Endothelial cell of hepatic sinusoid (primary cell): ENCODE data around the gene EMX1.

Experiments
- in situ Hi-C: cut with HindIII; loops from 2 replicates; pipeline ENCODE4 v1.10.0; 2017; ENCODE audit warnings: low sequenced_read_pairs

The EMX1 gene

DNA sequence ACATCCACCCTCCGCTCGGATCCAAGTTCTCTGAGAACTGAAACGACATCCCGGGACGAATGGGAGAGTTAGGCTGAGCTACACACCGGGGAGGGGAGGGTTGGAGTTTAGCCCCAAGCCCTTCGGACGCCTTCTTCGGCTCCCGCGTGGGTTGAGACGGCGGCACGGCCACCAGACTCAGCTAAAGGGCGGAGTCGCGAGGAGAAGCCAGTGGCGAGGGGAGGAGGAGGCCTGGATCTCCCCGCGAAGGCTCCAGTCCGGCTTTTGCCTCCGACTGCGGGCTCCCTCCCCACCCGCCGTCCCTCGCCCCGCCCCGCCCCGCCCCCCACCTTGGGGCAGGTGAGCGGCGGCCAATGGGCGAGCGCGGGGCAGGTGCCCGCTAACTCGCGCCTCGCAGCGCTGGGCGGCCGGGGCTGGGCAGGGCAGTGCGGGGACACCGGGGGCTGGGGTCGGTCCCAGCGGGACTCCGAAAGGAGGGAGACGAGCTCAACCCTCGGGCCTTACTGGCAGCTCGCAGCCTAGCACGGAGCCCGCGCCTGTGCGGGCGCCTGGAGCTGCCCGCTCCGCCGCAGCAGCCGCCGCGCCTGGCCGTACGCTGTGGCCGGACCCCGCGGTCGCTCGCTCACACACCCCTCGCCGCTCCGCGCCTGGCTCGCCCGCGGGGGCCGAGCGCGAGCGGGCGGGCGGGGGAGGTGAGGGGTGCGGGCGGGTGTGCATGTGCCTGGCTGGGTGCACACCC lies at the start of gene EMX1:
TSS of gene EMX1 (plus strand) at position 382 of the 739 bp plus-strand sequence. CDS start at position 716, 334 bp downstream.
- in situ Hi-C loops, result no loop called here

DNA sequence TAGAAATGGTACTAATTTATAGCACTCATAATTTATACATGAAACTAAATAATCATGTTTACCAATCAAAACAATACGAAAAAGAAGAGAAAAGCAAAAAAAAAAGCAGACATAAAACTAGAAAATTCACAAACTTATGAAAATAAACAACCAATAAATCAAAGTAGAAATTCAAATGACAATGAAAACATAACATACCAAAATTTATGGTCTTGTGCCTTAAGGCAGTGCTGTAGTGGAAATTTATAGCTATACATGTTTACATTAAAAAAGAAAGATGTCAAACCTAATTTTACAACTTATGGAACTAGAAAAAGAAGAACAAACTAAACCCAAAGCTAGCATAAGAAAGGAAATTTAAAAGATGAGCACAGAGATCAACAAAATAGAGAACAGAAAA lies 46.3 kb upstream of the EMX1 start:
- in situ Hi-C loops, result no loop called here

DNA sequence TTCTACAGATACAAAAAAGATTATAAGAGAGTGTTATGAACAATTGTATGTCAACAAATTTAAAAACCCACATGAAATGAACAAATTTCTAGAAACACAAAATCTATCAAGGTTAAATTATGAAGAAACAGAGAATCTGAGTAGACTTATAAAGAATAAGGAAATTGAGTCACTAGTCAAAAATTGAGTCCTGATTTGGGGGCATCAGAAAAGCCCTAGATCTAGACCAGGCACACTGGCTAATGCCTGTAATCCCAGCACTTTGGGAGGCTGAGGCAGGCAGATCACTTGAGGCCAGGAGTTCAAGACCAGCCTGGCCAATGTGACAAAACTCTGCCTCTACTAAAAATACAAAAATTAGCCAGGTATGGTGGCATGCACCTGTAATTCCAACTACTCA lies 45.4 kb upstream of the EMX1 start:
- in situ Hi-C loops, result no loop called here

DNA sequence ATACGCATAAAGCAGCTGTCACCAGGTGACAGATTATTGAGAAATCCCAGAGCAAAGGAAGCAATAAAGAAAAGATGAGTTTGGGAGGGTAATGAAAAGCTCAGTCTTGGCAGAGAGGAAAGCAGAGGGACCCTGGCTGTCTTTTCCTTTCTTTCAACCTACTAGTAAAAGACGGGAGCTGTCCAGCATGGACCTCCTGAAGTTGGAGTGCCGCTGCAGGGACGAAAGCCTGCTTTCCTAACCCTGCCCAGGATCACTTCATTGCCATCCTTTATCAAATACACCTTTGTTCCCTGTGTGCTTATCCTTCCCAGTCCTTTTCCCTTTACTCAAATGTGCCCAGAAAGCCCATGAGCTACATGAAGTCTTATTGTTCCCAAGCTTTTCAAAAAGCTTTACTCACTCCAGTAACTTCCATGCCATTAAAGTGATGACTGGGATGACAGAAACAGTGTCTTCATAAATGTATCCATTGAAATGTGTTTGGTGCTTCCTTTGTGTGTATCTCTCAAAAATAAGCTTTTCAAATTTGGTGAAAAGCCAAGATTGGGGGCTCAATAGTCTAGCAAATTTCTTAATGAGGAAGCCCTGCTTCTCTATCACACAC lies 33.9 kb upstream of the EMX1 start:
- in situ Hi-C loops, result loop anchor here (25.0 kb wide), 1 partner anchor 304 kb away; no protein-coding TSS in a partner anchor

DNA sequence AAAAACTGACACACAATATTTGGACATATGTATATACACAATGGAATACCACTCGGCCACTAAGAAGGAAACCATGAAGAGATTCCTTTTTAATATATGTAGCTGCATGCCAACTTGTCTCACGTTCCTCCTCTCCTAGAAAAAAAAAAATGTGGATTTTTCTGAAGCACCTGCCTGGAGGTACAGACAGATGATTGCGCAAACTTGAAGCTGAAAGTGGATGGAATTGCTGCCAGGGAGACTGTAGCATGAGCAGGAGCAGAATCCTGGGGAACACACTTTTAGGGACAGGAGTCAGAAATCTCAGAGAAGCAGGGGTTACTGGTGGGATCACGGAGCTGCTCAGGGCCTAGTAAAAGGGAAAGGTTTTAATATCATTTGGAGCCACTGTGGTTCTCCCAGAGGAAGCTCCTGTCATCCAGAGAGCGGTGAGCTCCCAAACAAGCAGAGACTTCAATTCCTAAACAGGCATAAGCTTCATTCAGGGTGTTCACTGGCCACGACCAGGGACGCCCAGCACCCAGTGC lies 30.8 kb upstream of the EMX1 start:
- in situ Hi-C loops, result loop anchor here (5.0 to 25.0 kb wide), 2 partner anchors 104 to 301 kb away; no protein-coding TSS in a partner anchor

DNA sequence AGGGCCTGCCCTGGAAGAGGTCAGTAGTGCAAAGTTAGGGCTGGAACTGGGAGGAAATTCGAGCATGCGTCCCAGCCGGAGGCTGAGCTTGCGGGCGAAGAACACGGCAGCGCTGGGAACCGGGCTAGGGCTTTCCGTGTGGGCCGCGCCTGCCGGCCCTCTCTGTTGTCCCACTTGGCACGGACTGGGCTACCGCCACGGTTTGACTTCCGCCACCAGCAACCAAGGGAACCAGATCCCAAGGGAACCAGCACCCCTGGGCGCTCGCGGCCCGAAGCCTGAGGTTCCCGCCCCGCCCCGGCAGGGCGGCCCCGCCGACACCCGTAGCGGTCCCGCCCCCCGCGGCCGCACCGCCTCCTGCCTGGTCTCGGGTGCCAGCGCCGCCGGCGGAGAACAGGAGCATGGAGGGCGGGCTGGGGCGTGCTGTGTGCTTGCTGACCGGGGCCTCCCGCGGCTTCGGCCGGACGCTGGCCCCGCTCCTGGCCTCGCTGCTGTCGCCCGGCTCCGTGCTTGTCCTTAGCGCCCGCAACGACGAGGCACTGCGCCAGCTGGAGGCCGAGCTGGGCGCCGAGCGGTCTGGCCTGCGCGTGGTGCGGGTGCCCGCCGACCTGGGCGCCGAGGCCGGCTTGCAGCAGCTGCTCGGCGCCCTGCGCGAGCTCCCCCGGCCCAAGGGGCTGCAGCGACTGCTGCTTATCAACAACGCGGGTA lies 30.1 kb upstream of the EMX1 start, which contains the start of gene SPR:
TSS of gene SPR (plus strand) at position 377 of the 708 bp plus-strand sequence. CDS start at position 402, 25 bp downstream.
- in situ Hi-C loops, result loop anchor here (5.0 to 25.0 kb wide), 2 partner anchors 105 to 300 kb away; no protein-coding TSS in a partner anchor

DNA sequence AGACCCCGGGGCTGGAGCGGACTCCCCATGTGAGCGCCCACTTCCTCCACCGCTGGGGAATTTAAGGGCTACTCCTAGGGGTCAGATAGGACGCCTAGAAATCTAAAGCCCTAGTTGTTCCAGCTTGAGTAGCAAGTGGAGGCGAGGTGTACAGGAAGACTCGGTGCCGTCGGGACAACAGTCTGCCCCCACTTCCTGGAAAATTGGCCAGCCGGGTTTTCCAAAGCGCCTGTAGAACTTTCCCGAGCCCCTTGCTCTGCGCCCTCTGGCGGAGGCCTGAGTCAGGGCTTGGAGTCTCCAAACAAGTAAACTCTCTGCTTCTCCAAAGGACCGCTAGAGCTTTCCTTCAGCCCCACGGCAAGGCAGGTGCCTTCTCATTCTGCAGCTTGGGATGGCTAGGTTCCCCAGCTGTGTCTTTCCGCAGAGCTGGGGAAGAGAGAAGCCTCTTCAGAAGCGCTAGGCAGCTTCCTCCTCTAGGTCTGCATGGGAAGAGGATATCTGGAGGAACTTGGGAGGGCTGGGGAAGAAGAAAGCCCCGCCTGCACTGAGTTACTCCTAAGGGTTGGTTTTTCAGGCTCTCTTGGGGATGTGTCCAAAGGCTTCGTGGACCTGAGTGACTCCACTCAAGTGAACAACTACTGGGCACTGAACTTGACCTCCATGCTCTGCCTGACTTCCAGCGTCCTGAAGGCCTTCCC lies 29.4 kb upstream of the EMX1 start:
- in situ Hi-C loops, result loop anchor here (5.0 to 25.0 kb wide), 2 partner anchors 106 to 299 kb away; no protein-coding TSS in a partner anchor

DNA sequence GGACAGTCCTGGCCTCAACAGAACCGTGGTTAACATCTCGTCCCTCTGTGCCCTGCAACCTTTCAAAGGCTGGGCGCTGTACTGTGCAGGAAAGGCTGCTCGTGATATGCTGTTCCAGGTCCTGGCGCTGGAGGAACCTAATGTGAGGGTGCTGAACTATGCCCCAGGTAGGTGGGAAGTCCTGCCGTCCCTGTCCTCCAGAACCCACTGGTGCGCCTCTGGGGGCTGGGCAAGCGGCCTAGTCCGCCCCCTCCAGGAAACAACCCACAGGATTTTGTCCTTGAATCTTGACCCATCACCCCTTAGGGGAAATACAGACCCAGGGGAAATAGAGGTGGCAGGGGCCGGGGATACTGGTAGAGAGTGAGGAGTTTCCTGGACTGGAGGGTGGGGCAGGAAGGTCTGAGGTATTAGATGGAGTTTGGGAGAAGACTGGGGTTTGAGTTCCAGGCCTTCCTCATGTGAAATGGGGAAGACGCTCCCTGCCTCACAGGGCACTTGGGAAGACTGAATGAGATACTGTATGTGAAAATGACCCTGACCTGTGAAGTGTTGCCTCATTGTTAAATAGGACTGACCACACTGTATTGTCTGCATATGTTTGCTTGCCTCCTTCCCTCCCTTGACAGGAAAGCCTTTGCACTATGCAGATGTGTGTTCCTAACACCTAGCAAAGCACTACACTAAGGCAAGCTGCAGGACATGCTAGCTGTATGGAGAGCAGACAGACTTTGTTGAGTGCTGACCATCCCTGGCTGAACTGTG lies 28.7 kb upstream of the EMX1 start:
- in situ Hi-C loops, result loop anchor here (5.0 to 25.0 kb wide), 2 partner anchors 106 to 299 kb away; no protein-coding TSS in a partner anchor

DNA sequence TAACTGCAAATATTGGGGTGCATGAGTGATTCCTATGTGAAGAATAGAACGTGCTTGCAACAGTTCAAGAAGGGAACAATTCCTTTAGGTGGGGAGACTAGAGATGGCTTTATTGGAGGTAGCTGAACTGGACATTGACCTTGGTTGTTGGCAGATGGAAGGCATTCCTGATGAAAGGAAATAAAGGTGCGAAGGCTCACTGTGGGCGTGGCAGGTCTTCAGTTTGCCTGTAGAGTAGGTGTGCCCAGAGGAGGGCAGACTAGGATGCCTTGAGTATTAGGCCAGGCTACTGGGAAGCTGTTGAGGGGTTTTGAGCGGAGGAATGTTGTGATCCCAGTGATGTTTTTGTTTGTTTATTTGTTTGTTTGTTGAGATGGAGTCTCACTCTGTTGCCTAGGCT lies 27.3 kb upstream of the EMX1 start:
- in situ Hi-C loops, result loop anchor here (5.0 to 25.0 kb wide), 2 partner anchors 108 to 297 kb away; no protein-coding TSS in a partner anchor

DNA sequence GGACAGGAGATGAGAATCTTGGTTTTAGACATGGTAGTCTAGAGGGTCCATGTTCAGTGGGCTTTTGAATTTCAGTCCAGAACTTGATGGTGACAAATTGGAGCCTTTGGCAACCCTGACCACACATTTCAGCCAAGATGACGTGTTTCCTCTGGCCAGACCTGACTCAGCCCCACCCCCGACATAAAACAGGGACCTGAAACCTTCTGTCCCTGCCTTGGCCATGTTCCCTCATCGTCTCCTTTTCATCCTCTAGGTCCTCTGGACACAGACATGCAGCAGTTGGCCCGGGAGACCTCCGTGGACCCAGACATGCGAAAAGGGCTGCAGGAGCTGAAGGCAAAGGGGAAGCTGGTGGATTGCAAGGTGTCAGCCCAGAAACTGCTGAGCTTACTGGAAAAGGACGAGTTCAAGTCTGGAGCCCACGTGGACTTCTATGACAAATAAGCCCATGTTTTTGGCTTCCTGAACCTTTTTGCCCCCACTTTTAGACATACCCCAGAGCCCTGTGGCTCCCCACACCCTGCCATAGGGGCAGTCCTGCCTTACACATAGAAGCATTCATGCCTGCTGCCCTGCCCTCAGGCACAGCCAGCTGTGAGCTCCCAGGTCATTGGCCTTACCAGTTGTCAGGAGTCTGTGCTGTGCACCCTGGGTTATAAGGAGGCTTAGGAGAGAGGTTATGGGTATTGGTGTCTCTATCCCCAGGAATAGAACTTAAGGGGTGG lies 26.1 kb upstream of the EMX1 start:
- in situ Hi-C loops, result loop anchor here (25.0 kb wide), 1 partner anchor 296 kb away; no protein-coding TSS in a partner anchor

DNA sequence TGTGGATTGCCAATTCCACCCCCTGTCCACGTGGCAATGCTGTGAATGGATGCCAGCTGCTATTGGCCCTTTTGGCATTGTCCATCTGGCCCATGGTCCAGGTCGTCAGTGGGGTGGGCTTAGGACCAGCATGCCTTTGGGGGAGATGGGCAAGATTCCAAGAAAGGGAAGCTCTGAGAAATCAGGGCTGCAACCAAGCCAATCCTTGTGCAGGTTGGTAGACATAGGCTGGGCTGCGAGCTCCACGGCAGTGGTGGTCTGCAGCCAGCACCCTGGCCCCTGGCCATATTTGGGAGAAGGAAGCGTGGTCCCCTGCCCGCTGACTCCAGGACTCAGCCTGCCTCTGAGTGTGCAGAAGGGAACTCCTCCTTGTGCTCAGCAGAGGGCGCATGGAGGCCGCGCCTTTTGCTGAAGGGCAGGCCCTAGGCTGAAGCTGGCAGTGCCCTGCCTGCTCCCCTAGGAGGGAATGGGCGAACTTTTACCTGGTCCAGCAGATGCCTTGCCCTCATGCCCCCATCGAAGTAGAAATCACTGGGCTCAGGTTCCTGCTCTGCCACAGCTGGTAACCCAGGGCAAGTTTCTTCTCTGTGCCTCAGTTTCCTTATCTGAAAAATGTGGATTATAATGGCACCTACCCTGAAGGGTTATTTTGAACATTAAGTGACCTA lies 24.7 kb upstream of the EMX1 start:
- in situ Hi-C loops, result loop anchor here (25.0 kb wide), 1 partner anchor 295 kb away; no protein-coding TSS in a partner anchor

DNA sequence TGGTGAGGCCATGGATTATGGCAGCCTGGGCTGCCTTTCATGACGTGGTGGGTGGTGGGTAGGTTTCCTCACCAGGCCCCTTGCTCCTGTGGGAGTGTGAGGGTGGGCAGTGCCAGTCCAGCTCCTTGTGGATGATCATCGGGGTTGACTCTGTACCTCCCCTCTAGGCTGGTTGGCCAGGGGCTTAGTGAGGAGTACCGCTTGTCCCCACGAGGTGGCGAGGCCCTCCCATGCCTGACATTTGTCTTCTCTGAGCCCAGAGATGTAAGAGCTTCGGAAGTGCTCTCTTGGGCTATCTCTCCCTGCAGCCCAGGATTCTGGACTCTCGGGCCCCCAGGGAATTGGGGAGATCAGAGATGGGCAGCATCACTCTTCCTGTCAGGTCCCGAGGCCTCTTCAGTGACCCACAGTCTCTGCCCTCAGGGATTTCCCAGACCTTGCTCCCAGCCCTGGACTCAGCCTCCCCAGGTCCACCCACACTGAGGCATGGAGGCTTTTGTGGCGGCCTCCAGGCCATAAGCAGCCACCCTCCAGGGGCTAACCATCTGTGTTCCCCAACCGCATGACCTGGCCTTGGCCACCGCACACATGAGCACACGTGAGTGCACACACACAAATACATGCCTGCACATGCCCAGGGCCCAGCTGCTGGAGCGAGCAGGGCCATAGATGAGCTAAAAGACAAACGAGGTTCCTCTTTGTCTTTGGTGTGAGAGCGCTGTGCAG lies 23.6 kb upstream of the EMX1 start:
- in situ Hi-C loops, result loop anchor here (25.0 kb wide), 1 partner anchor 294 kb away; no protein-coding TSS in a partner anchor

DNA sequence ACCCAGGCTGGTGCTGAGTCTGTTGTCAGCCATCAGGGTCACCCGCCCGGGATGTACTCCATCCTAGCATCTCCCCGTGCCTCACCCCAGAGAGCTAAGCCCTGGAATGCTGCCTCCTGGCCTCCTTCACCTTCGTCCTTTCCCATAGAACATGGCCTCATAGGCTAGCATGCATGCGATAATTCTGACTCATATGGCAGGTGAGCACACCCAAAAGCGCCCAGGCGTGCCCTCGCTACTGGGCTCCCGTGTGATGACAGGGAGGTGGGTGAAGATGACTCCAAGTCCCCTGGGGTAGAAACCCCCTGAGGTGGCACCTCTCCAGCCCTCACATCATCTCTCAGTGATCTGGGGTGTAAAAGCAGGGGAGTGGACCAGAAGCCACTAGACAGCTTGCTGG lies 22.8 kb upstream of the EMX1 start:
- in situ Hi-C loops, result loop anchor here (25.0 kb wide), 1 partner anchor 293 kb away; no protein-coding TSS in a partner anchor

DNA sequence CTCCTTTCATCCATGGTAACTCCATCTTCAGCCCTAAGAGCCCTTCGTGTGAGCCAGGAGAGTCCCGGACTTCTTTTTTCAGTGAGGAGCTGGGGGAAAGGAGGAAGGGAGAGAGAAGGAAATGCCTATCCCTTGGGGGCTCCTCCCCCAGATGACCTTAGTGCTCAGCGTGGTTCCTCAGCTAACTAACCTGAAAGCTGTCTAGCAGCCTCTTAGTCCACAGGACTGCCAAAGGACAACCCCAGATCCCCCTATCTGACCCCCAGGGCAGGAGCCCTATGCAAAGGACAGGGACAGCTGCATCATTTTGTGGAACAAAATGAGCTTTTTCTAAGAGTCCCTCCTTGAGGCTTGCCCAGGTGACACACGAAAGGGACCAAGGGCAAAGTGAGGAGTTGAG lies 22.2 kb upstream of the EMX1 start:
- in situ Hi-C loops, result loop anchor here (25.0 kb wide), 1 partner anchor 292 kb away; no protein-coding TSS in a partner anchor

DNA sequence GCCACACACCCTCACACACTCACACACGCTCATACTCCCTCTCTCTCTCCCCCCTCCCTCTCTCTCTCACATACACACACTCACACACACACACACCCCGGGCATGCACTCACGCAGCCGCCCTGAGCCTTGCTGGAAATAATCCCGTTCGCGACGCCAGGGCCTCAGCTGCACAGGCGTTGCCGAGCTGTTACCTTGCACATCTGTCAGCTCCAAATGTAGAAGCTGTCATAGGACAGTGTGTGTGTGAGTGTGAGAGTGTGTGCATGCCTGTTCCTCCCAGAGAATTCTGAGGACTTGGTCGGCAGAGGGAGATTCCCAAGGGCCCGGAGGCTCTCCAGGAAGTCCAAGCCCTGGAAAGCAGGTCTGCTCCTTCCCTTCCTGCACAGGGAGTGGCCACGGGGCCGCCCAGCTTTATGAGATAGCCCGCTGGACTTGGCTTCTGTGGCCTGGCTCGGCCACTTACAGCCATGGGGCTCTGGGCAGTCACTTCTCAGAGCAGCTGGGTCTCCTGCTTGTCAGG lies 21.5 kb upstream of the EMX1 start:
- in situ Hi-C loops, result loop anchor here (25.0 kb wide), 1 partner anchor 291 kb away; no protein-coding TSS in a partner anchor

DNA sequence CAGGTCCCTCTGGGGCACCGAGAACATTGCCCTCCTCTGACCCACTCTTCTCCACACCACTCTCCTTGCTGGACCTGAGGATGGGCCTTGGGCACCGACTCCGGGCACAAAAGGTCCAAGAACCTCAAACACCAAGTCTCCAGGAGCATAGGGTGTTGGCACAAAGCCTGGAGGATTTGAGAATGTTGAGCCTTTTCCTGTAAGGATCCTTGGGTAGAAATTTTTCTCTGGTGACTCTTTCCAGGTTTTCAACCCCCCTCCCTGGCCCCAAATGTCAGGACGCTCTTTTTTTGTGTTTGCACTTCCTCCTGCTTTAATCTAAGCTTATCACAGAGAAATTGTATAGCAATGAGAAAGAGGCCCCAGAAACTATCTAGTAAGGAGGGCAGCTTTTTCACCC lies 20.9 kb upstream of the EMX1 start:
- in situ Hi-C loops, result loop anchor here (25.0 kb wide), 1 partner anchor 291 kb away; no protein-coding TSS in a partner anchor
